Liver (tissue), 3 donors: Measurements from ENCODE around the gene RXRB.

Source experiments
- HNF4A ChIP-seq, 2 donors: conservative IDR thresholded peaks; 2 replicates each; pipeline ENCODE4 v1.6.1; 2016; ENCODE audit warnings: antibody characterized with exemption in 2 of 2, mild to moderate bottlenecking in 2 of 2
- MAX ChIP-seq: IDR thresholded peaks from 2 replicates; pipeline ENCODE4 v1.6.1; 2016; ENCODE audit warnings: antibody characterized with exemption
- RXRA ChIP-seq, 2 donors: IDR thresholded peaks; 2 replicates each; pipeline ENCODE4 v1.6.1; 2017 to 2018; ENCODE audit warnings: antibody characterized with exemption in 2 of 2, mild to moderate bottlenecking in 1 of 2
- TAF1 ChIP-seq: conservative IDR thresholded peaks from 2 replicates; pipeline ENCODE4 v1.6.1; 2016; ENCODE audit warnings: antibody characterized with exemption, mild to moderate bottlenecking
- YY1 ChIP-seq: IDR thresholded peaks from 2 replicates; pipeline ENCODE4 v1.6.1; 2016; ENCODE audit warnings: antibody characterized with exemption, mild to moderate bottlenecking
- TF ChIP-seq, protein P1 (sequence below): fragments of 150-350 bp; IDR thresholded peaks from 2 replicates; pipeline ENCODE4 v1.5.1; 2017; ENCODE audit warnings: improper control_type of control experiment, low read depth, low read length; ENCODE audit not compliant: missing input control
- donor health status: healthy.
- donor health status: healthy.

- TF ChIP-seq, protein P1, sequence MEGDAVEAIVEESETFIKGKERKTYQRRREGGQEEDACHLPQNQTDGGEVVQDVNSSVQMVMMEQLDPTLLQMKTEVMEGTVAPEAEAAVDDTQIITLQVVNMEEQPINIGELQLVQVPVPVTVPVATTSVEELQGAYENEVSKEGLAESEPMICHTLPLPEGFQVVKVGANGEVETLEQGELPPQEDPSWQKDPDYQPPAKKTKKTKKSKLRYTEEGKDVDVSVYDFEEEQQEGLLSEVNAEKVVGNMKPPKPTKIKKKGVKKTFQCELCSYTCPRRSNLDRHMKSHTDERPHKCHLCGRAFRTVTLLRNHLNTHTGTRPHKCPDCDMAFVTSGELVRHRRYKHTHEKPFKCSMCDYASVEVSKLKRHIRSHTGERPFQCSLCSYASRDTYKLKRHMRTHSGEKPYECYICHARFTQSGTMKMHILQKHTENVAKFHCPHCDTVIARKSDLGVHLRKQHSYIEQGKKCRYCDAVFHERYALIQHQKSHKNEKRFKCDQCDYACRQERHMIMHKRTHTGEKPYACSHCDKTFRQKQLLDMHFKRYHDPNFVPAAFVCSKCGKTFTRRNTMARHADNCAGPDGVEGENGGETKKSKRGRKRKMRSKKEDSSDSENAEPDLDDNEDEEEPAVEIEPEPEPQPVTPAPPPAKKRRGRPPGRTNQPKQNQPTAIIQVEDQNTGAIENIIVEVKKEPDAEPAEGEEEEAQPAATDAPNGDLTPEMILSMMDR, result no peak
- TF ChIP-seq HNF4A (conservative IDR thresholded peaks at IDR 0.05), result no peak
- no peak for TF ChIP-seq RXRA (IDR thresholded peaks at IDR 0.05)
- no peak for TF ChIP-seq YY1
- TF ChIP-seq TAF1, result no peak
- no peak for TF ChIP-seq MAX
Observed at GRCh38 chr6:33189164-33189563, 11.3 kb downstream of the RXRB start.
